ENCODE results near the gene SLC49A4. TPM values are rescaled to one million over a fixed set of nuclear protein-coding genes. Genes with fewer than 3 reads are reported as not detected.

Gene SLC49A4
- total and polyA plus RNA-seq, 3 experiments from 2014 or later: 1.6 to 2.3 (median 2.1) TPM

DNA sequence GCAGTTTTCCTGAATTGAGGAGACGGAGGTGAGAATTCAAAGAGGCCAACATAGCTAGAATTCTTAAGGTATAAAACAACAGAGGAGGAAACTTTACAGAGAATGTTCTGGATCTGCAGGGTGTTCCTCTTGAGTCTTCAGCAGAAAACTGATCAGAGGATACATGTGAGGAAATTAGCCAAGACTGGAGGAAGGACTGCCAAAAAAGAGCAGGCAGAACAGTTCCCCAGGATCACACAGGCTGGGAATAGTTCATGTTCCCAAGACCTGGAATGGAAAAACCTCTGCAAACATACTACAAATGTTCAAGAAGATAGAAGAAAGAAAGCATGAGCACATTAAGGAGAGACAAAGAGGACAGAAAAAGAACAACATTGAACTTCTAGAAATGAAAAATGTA is 7.5 kb downstream of the SLC49A4 start:
- Mint-ChIP-seq H3K27ac (no peak overlapping the region), H3K4me3 (no peak overlapping the region), H3K4me1 (peaks cover under 1 to 11% (median 8%) of the 10 kb centered on the region in 3 donors), H3K27me3 (no peaks in the 10 kb centered on the region), H3K36me3 (peaks cover 4 to 12% (median 11%) of the 10 kb centered on the region in 3 donors), H3K9me3 (no peaks in the 10 kb centered on the region)
- Histone ChIP-seq H3K27ac (ENCODE audit: low read depth, low read length) (no peak overlapping the region), H3K4me1 (ENCODE audit: insufficient read depth, low read length) (peaks cover 4% of the 10 kb centered on the region), H3K36me3 (ENCODE audit: insufficient read depth, low read length) (no peaks in the 10 kb centered on the region), H3K27me3 (ENCODE audit: insufficient read depth, low read length, poor library complexity, severe bottlenecking) (no peaks in the 10 kb centered on the region), H3K9me3 (ENCODE audit: low read length) (no peaks in the 10 kb centered on the region), H3K4me3 (ENCODE audit: low read length) (no peak overlapping the region)
- DNase-seq: no peak
- POLR2A ChIA-PET: no interaction called here
- CTCF ChIA-PET: interaction anchor here (0.9 kb wide), 1 partner anchor 83 kb away, joined by 3 read pairs; no protein-coding TSS in a partner anchor

DNA sequence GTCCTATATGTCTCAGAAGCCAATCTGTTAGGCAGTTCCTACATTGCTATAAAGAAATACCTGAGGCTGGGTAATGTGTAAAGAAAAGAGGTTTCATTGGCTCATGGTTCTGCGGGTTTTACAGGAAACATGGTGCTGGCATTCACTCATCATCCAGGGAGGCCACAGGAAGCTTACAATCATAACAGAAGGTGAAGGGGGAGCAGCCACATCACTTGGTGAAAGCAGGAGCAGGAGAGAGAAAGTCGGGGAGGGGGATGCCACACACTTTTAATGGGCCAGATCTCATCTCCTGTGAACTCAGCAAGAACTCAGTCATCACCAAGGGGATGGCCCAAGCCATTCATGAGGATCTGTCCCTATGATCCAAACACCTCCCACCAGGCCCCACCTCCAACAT is 9.1 kb downstream of the SLC49A4 start:
- peaks cover 12 to 22% (median 21%) of the 10 kb centered on the region in 3 donors for H3K36me3 Mint-ChIP-seq
- no peaks in the 10 kb centered on the region for H3K4me1 ChIP-seq (ENCODE audit: insufficient read depth, low read length)
- no peak overlapping the region for H3K4me3 ChIP-seq (ENCODE audit: low read length)
- H3K27me3 Mint-ChIP-seq: no peaks in the 10 kb centered on the region
- POLR2A ChIA-PET: no interaction called here
- H3K27me3 ChIP-seq (ENCODE audit: insufficient read depth, low read length, poor library complexity, severe bottlenecking): no peaks in the 10 kb centered on the region
- H3K9me3 Mint-ChIP-seq: no peaks in the 10 kb centered on the region
- H3K4me3 Mint-ChIP-seq: no peak overlapping the region
- H3K36me3 ChIP-seq (ENCODE audit: insufficient read depth, low read length): no peaks in the 10 kb centered on the region
- H3K27ac ChIP-seq (ENCODE audit: low read depth, low read length): no peak overlapping the region
- H3K9me3 ChIP-seq (ENCODE audit: low read length): no peaks in the 10 kb centered on the region
- peaks cover 0 to 8% (median 8%) of the 10 kb centered on the region in 3 donors for H3K4me1 Mint-ChIP-seq
- H3K27ac Mint-ChIP-seq: peak overlapping the region in 1 of 8 donors; percentile 77
- no peak for DNase-seq
- CTCF ChIA-PET: no interaction called here

DNA sequence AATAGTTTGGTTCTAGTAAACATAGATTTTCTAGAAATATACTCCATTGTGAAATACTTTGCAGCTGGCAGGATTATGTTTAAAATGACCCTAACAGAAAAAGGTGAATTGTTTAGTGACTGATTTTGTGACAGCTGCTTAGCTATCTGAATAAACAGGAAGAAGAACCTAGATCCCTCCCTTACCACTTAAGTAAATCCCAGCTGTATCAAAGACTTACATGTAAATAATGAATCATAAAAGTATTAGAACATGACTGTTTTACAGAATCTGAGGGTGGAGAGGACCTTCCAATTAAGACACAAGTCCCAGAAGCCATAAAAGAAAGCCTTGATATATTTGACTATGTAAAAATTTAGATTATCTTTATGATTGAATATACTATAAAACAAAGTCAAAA is 15.9 kb downstream of the SLC49A4 start:
- no peak for DNase-seq
- POLR2A ChIA-PET: no interaction called here
- Histone ChIP-seq H3K9me3 (ENCODE audit: low read length) (no peaks in the 10 kb centered on the region), H3K36me3 (ENCODE audit: insufficient read depth, low read length) (no peaks in the 10 kb centered on the region), H3K27me3 (ENCODE audit: insufficient read depth, low read length, poor library complexity, severe bottlenecking) (no peaks in the 10 kb centered on the region), H3K4me3 (ENCODE audit: low read length) (no peak overlapping the region), H3K27ac (ENCODE audit: low read depth, low read length) (no peak overlapping the region), H3K4me1 (ENCODE audit: insufficient read depth, low read length) (no peaks in the 10 kb centered on the region)
- no peaks in the 10 kb centered on the region for H3K27me3 Mint-ChIP-seq
- no peak overlapping the region for H3K27ac Mint-ChIP-seq
- no peaks in the 10 kb centered on the region for H3K9me3 Mint-ChIP-seq
- CTCF ChIA-PET: no interaction called here
- H3K4me1 Mint-ChIP-seq: no peaks in the 10 kb centered on the region
- H3K4me3 Mint-ChIP-seq: no peak overlapping the region
- H3K36me3 Mint-ChIP-seq: peaks cover 19 to 41% (median 22%) of the 10 kb centered on the region in 3 donors

DNA sequence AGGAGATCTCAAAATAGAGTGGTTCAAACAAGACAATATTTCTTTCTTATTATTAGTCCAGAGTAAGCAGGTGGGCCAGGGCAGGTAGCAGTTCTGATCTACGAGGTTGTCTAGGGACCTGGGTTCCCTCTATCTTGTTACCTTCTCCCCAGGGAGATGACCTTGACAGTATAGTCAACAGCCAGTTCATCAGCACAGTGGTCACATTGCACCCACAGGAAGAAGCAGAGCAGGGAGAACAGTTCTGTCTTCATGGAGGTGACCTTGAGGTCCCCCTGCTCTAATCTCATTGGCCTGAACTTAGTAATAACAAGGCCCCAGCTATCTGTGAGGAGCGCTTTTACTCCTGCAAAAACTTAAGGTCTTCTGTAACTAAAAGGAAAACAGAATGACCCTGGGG is 21.7 kb downstream of the SLC49A4 start:
- no peak for DNase-seq
- POLR2A ChIA-PET: no interaction called here
- peaks cover 9 to 36% (median 22%) of the 10 kb centered on the region in 3 donors for H3K36me3 Mint-ChIP-seq
- no peaks in the 10 kb centered on the region for H3K27me3 ChIP-seq (ENCODE audit: insufficient read depth, low read length, poor library complexity, severe bottlenecking)
- no peaks in the 10 kb centered on the region for H3K9me3 Mint-ChIP-seq
- CTCF ChIA-PET: no interaction called here
- no peak overlapping the region for H3K27ac ChIP-seq (ENCODE audit: low read depth, low read length)
- H3K4me3 Mint-ChIP-seq: no peak overlapping the region
- H3K4me1 Mint-ChIP-seq: no peaks in the 10 kb centered on the region
- no peak overlapping the region for H3K27ac Mint-ChIP-seq
- no peak overlapping the region for H3K4me3 ChIP-seq (ENCODE audit: low read length)
- H3K27me3 Mint-ChIP-seq: no peaks in the 10 kb centered on the region
- H3K9me3 ChIP-seq (ENCODE audit: low read length): no peaks in the 10 kb centered on the region
- no peaks in the 10 kb centered on the region for H3K4me1 ChIP-seq (ENCODE audit: insufficient read depth, low read length)
- H3K36me3 ChIP-seq (ENCODE audit: insufficient read depth, low read length): no peaks in the 10 kb centered on the region

DNA sequence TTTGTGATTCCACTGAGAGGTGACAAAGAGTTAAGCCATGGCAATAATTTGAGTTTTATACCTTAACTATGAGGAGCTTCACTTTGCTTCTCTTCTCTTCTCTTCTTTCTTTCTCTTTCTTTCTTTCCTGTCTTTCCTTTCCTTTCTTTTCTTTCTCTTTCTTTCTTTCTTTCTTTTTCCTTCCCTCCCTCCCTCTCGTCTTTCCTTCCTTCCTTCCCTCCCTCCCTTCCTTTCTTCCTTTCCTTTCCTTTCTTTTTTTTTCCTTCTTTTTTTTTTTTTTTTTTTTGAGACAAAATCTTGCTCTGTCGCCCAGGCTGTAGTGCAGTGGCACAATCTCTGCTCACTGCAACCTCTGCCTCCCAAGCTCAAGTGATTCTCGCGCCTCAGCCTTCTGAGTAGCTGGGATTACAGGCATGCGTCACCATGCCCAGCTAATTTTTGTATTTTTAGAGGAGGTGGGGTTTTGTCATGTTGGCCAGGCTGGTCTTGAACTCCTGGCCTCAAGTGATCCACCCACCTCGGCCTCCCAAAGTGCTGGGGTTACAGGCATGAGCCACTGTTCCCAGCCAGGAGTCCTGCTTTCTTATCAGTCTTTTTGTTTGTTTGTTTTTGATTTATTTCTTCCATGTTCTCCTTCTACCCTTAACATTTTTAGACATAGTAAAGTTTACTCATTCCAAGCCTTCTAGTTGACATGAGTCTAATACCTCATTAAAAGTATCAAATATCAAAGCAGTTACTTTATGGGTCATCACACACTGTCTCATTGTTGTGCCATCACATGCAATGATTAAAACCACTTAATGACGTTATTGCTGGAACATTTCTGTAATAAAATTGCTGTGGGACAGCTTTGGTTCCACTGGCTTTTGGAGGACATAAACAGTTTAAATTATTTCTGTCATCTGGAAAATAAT is 29.9 kb downstream of the SLC49A4 start:
- Mint-ChIP-seq H3K4me3 (no peak overlapping the region), H3K36me3 (peaks cover 29 to 45% (median 35%) of the 10 kb centered on the region in 3 donors), H3K9me3 (no peaks in the 10 kb centered on the region), H3K27ac (peak overlapping the region in 1 of 8 donors; percentile 18), H3K27me3 (no peaks in the 10 kb centered on the region), H3K4me1 (peaks cover 0 to 6% (median 0%) of the 10 kb centered on the region in 3 donors)
- ChIA-PET POLR2A (interaction anchor here (0.7 kb wide), 1 partner anchor 145 kb away, joined by 4 read pairs; no protein-coding TSS in a partner anchor), CTCF (no interaction called here)
- H3K4me1 ChIP-seq (ENCODE audit: insufficient read depth, low read length): no peaks in the 10 kb centered on the region
- no peak overlapping the region for H3K27ac ChIP-seq (ENCODE audit: low read depth, low read length)
- H3K9me3 ChIP-seq (ENCODE audit: low read length): no peaks in the 10 kb centered on the region
- H3K27me3 ChIP-seq (ENCODE audit: insufficient read depth, low read length, poor library complexity, severe bottlenecking): no peaks in the 10 kb centered on the region
- no peak for DNase-seq
- peaks cover 5% of the 10 kb centered on the region for H3K36me3 ChIP-seq (ENCODE audit: insufficient read depth, low read length)
- no peak overlapping the region for H3K4me3 ChIP-seq (ENCODE audit: low read length)

DNA sequence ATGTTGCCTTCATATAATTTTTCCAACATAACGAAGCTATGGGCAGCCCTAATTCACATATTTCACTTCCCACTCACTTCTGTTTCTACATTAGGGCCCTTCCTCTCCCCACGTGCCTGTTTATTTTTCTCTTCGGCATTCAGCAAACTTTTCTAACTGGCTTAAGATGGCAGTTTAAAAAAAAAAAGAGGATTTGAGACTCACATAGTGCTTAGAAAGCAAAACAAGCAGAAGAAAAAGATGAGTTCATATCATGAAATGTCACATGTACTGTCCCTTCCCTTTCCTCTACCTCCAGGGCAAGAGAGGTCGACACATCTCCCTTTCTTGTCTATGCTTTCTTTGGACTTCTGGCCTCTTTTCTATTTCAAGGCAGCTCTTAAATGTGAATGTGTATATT is 30.6 kb downstream of the SLC49A4 start:
- Mint-ChIP-seq H3K36me3 (peaks cover 30 to 48% (median 35%) of the 10 kb centered on the region in 3 donors), H3K27me3 (no peaks in the 10 kb centered on the region), H3K4me3 (no peak overlapping the region), H3K27ac (no peak overlapping the region), H3K4me1 (peaks cover 0 to 6% (median 0%) of the 10 kb centered on the region in 3 donors), H3K9me3 (no peaks in the 10 kb centered on the region)
- DNase-seq: no peak
- H3K4me3 ChIP-seq (ENCODE audit: low read length): no peak overlapping the region
- ChIA-PET CTCF (no interaction called here), POLR2A (interaction anchor here (0.7 kb wide), 1 partner anchor 144 kb away, joined by 4 read pairs; no protein-coding TSS in a partner anchor)
- H3K4me1 ChIP-seq (ENCODE audit: insufficient read depth, low read length): no peaks in the 10 kb centered on the region
- H3K27ac ChIP-seq (ENCODE audit: low read depth, low read length): no peak overlapping the region
- H3K27me3 ChIP-seq (ENCODE audit: insufficient read depth, low read length, poor library complexity, severe bottlenecking): no peaks in the 10 kb centered on the region
- peaks cover 5% of the 10 kb centered on the region for H3K36me3 ChIP-seq (ENCODE audit: insufficient read depth, low read length)
- no peaks in the 10 kb centered on the region for H3K9me3 ChIP-seq (ENCODE audit: low read length)

DNA sequence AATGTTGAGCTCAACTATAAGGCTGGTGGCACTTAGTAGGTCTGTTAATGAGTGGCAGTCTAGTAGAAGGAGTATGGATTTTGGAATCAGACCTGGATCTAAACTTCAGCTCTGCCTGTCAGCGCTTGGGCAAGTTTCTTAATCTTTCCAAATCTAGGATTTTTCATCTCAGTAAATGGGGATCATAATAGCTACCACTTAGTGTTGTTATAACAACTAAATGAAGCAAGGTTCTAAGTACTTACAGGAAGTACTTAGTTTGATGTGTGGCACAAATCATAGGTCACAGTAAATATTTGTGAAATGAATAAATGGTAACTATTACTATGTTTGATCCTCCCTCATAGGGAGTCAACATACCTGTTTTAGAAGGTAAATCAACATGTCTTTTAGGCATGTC is 31.4 kb downstream of the SLC49A4 start:
- Histone ChIP-seq H3K27me3 (ENCODE audit: insufficient read depth, low read length, poor library complexity, severe bottlenecking) (no peaks in the 10 kb centered on the region), H3K27ac (ENCODE audit: low read depth, low read length) (no peak overlapping the region), H3K4me3 (ENCODE audit: low read length) (no peak overlapping the region), H3K4me1 (ENCODE audit: insufficient read depth, low read length) (no peaks in the 10 kb centered on the region), H3K36me3 (ENCODE audit: insufficient read depth, low read length) (peaks cover 5% of the 10 kb centered on the region), H3K9me3 (ENCODE audit: low read length) (no peaks in the 10 kb centered on the region)
- ChIA-PET CTCF (no interaction called here), POLR2A (no interaction called here)
- peaks cover 32 to 49% (median 38%) of the 10 kb centered on the region in 3 donors for H3K36me3 Mint-ChIP-seq
- H3K27me3 Mint-ChIP-seq: no peaks in the 10 kb centered on the region
- no peaks in the 10 kb centered on the region for H3K9me3 Mint-ChIP-seq
- DNase-seq: no peak
- H3K27ac Mint-ChIP-seq: no peak overlapping the region
- H3K4me3 Mint-ChIP-seq: no peak overlapping the region
- peaks cover 0 to 6% (median 0%) of the 10 kb centered on the region in 3 donors for H3K4me1 Mint-ChIP-seq

DNA sequence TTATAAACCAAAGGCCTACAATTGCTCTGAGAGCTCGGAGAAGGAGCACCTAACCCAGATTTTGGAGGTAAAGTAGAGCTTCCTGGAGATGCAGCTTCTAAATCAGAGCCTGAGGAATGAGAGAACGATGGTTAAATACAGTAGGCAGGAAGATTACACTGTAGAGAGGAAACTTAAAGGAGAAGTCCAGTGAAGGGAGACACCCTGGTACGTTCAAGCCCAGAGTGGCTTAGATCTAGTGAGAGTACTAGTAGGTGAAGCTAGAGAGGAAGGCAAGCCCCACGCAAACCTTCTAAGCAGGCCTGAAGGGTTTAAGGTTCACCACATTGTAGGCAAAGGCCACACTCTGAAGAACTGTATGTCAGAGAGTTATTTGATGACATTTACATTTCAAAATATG is 33.4 kb downstream of the SLC49A4 start:
- H3K36me3 ChIP-seq (ENCODE audit: insufficient read depth, low read length): peaks cover 5% of the 10 kb centered on the region
- Mint-ChIP-seq H3K27ac (no peak overlapping the region), H3K4me3 (no peak overlapping the region), H3K9me3 (no peaks in the 10 kb centered on the region), H3K27me3 (no peaks in the 10 kb centered on the region), H3K36me3 (peaks cover 25 to 53% (median 40%) of the 10 kb centered on the region in 3 donors), H3K4me1 (no peaks in the 10 kb centered on the region)
- DNase-seq: no peak
- no peaks in the 10 kb centered on the region for H3K4me1 ChIP-seq (ENCODE audit: insufficient read depth, low read length)
- no peak overlapping the region for H3K27ac ChIP-seq (ENCODE audit: low read depth, low read length)
- no peaks in the 10 kb centered on the region for H3K9me3 ChIP-seq (ENCODE audit: low read length)
- H3K4me3 ChIP-seq (ENCODE audit: low read length): no peak overlapping the region
- ChIA-PET POLR2A (no interaction called here), CTCF (no interaction called here)
- no peaks in the 10 kb centered on the region for H3K27me3 ChIP-seq (ENCODE audit: insufficient read depth, low read length, poor library complexity, severe bottlenecking)

Measured in CD8-positive, alpha-beta memory T cell (primary cell).